Measurements from ENCODE around the gene FOXP1. TPM values are rescaled to one million over a fixed set of nuclear protein-coding genes. Genes with fewer than 3 reads are reported as not detected.

FOXP1 gene
- total RNA-seq, 1 experiment from 2014 or later: 75.3 TPM

- Histone ChIP-seq H3K56ac (ENCODE audit: insufficient read length, low read depth, low read length) (no peak overlapping the region), H4K8ac (replicated peaks; ENCODE audit: insufficient read length, low read depth, low read length) (no peak overlapping the region), H2AK5ac (ENCODE audit: insufficient read length, low read length) (no peak overlapping the region), H3K9ac (ENCODE audit: extremely low read depth, insufficient read length, low read length) (no peak overlapping the region), H2BK20ac (ENCODE audit: low read depth, low read length, poor library complexity, severe bottlenecking) (no peak overlapping the region), H3K4me2 (ENCODE audit: insufficient read depth, insufficient read length, low read length) (no peak overlapping the region), H4K91ac (ENCODE audit: insufficient read length, low read depth, low read length) (no peak overlapping the region), H3K27me3 (ENCODE audit: insufficient read depth, low read length) (no peaks in the 10 kb centered on the region), H3K4ac (ENCODE audit: low read depth, low read length) (no peak overlapping the region), H3K79me2 (ENCODE audit: insufficient read depth, low read length) (no peaks in the 10 kb centered on the region), H2AFZ (ENCODE audit: low read length) (no peak overlapping the region), H2BK12ac (ENCODE audit: insufficient read length, low read depth, low read length) (no peak overlapping the region), H3K23me2 (ENCODE audit: insufficient read length, low read depth, low read length, poor library complexity, severe bottlenecking) (no peaks in the 10 kb centered on the region), H3K23ac (ENCODE audit: insufficient read length, low read depth, low read length) (no peak overlapping the region), H3K79me1 (ENCODE audit: insufficient read depth, low read depth, low read length, poor library complexity, severe bottlenecking) (no peaks in the 10 kb centered on the region), H3K18ac (ENCODE audit: insufficient read length, low read depth, low read length) (no peak overlapping the region), H2BK15ac (ENCODE audit: low read depth, low read length) (no peak overlapping the region), H4K5ac (ENCODE audit: insufficient read length, low read depth, low read length) (no peak overlapping the region), H3T11ph (ENCODE audit: low read length) (no peak overlapping the region), H2BK120ac (ENCODE audit: low read depth, low read length, poor library complexity, severe bottlenecking) (no peak overlapping the region), H3K4me1 (ENCODE audit: insufficient read depth, low read length) (0 out of 2 replicates have a peak, but pooled peaks cover 5% of the 10 kb centered on the region), H4K20me1 (ENCODE audit: control insufficient read depth, insufficient read depth, insufficient read length) (no peaks in the 10 kb centered on the region), H3K9me3 (ENCODE audit: control insufficient read depth, low read depth, low read length) (no peaks in the 10 kb centered on the region), H3K27ac (ENCODE audit: insufficient read length, low read depth, low read length) (no peak overlapping the region), H2BK5ac (ENCODE audit: insufficient read length, low read length) (no peak overlapping the region), H3K14ac (ENCODE audit: insufficient read depth, low read length) (no peak overlapping the region)
- Mint-ChIP-seq H3K4me1 (peaks cover 47 to 54% of the 10 kb centered on the region in 2 experiments), H3K9me3 (no peaks in the 10 kb centered on the region), H3K4me3 (no peak overlapping the region), H3K36me3 (ENCODE audit: insufficient read depth in 1 of 3, low read depth in 3 of 3) (no peaks in the 10 kb centered on the region), H3K27me3 (ENCODE audit: low read depth) (no peaks in the 10 kb centered on the region), H3K27ac (no peak overlapping the region; a peak in 1 of 7 replicates)
- TF ChIP-seq CTCF (conservative IDR thresholded peaks at IDR 0.05): no peak
- DNase-seq: no peak
- WGBS (ENCODE audit: extremely low coverage, insufficient read length, low lambda C conversion rate): no CpG with 5 or more reads among the region's 9 CpGs
Observed at GRCh38 chr3:71310980-71311660, 272.4 kb downstream of the FOXP1 start.

Measured in H9 (cell line).